ENCODE data around the gene NEDD4L.

Gene NEDD4L

DNA sequence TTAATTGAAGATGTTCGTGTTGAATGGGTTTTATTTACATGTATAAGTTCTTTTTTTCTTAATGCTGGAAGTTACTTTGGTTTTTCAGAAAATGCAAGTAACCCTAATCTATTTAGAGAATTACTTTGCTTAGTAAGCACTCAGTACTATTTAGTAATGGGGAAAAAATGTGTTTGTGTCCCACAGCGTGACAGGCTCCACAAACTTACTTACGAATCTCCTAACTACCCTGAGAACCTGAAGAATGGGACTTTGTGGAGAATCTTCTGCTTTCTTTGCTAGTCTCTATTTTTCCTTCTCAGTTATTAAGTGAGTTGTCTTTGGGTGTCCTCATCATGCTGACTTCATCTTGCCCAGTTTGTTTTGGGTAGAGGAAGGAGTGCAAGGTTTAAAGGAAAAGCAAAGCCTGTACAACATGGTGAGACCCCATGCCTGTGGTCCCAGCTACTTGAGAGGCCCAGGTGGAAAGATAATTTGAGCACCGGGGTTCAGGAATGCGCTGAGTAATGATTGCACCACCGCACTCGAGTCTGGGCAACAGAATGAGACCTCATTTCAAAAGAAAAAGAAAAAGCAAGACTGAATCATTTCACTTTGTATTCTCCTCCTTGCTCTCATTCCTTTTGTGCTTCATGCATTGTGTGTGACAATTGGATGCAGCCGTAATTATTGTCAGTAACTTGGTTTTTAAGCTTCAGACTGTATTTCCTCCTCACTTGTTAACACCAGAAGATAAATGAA is 10.2 kb downstream of the NEDD4L start:
- DNase-seq, result no peak

DNA sequence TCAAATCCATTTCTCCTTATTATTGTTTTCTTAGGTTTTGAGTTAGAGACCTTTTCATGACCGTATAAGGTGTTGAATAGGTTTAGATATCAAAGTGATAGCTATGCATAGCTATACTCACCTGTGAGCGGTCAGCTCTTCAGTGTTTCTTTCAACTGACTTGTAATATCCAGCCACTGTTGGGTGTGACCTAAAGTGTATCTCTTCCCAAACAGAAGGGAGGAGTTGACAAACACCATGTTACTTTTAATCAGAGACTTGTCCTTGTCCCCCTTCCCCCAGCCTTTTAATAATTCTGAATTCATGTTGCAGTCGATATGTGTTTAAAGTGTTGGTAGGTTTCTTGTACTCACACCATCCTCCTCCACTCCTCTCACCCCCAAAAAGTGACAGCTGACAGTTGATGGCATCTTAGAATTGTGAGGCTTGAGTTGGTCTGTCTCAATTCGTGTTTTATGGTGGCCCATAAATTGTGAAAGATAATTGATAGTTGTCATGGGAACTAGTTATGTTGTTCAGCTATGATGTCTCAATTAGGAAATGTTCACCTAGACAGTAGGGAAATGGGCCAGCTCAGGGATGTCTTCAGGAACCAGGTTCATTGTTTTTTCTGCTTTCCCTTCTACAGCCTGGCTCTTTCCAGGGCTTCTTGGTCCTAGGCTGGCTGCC is 12.0 kb downstream of the NEDD4L start:
- no peak for DNase-seq

DNA sequence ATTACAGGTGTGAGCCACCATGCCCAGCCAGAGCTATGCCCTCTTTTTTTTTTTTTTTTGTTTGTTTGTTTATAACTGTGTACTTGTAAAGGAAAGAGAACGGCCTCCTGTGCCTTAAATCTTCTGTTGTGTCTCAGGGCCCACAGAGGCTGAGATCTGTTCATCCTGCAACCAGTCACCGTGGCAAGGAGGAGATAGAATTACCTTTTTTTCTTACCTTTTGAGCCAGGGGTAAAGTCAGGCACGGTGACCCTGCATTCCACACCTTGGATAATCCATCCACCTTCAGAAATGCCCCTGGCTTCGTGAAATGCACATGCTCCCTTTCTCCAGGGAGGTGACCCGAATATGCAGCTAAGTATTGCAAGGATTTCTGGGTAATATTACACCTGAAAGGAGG is 12.8 kb downstream of the NEDD4L start:
- DNase-seq, result no peak

DNA sequence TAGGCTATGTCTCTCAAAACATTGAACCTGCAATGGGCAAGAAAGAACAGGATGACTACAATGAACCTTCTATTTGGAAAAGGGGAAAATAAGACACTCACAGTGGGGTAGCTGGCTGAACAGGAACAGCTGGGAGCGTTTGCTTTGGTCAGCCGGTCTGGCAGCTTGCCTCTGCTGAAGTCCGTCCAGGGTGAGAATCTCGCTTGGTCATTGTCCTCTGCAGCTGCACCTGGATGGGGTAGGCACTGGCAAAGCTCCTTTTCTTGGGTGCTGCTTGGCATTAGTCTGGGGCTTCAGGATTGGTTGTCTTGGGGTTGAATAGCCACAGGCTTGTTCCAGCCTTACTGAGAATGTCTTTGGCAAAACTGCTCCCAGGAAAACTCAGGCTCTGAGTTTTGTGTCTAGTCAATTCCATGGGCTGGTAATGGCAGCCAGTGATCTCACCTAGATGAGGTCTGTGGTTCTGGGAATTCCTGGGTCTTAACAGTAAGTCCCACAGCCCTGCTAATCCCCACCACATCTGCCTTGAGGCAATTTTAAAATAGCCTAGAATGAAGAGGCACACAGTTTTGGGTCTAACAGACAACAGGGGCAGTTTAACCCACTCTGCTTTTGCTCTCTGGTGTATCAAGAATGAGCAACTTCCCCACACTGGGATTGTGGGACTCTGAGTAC is 13.4 kb downstream of the NEDD4L start:
- DNase-seq, result no peak

DNA sequence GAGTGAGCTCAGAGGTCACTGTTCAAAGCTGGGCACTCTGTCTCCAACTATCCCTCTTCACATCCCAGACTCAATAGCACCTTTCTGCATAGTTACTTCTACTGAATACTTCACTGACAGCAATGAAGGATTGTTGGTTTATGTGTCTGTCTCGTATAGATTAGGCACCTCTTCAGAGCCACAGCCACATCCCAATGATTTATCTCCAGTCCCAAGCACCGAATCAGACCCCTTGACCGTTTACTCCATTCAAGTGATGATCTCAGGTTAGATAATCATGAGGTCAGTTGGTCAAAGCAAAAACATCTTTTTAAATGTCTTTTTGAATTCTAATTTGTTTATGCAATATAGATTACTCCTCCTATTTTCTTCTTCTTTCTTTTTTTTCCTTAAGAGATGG is 14.7 kb downstream of the NEDD4L start:
- DNase-seq, result no peak

DNA sequence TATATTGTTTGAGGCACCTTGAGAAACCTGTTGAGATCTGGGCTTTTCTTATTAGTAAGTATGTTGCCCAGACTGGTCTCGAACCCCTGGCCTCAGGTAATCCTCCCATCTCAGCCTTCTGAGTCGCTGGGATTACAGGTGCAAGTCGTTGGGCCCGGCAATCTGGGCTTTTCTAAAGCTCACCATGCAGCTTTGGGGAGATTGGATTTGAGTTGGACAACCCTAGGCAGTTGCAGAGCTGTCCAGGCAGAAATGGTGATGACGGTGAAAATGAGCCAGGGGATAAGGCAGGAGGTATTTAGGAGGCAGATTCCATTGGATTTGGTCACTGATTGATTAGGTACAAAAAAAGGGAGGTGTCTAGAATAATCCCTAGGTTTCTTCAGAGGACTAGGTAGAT is 16.2 kb downstream of the NEDD4L start:
- no peak for DNase-seq

DNA sequence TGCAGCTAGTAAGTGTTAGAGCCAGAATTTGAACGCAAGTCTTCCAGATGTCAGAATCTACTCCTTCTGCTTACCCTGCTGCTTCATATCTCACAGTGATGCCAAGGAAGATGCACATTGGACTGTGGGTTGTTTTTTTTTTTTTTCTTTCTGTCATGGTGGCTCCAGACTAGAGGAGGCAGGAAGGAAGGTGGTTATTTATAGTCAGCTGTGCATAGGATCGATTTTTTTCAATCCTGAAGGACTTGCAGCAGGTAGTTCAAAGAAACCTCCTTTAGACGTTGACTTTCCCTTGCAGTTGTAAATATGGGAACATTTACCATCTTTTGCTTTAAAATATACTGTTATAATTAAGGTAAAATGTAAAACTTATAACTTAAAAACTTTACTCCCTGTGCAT is 17.3 kb downstream of the NEDD4L start:
- DNase-seq, result no peak

DNA sequence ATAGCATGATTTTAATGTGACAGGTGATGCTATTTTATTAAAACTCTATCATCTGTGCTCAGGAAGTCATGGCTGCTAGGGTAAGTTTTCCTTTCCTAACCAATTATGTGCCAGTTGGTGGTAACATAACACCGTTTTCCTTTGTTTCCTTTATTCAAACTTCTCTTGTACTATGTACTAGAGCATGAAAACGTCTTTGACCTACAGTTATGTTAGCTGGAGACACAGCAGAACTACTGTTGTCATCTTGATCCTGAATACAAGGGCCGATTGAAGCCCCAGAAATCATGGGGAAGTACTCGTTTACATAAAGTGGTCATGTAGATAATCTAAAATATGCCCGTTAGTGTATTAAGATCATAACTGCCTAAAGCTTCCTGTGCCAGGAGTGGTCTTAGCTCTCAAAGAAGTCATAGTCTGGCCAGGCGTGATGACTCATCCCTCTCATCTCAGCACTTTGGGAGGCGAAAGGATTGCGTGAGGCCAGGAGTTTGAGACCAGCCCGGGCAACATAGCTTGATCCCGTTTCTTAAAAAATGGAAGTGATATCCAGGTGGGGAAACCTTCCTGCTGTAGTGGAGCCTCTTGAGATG is 20.5 kb downstream of the NEDD4L start:
- DNase-seq, result no peak

DNA sequence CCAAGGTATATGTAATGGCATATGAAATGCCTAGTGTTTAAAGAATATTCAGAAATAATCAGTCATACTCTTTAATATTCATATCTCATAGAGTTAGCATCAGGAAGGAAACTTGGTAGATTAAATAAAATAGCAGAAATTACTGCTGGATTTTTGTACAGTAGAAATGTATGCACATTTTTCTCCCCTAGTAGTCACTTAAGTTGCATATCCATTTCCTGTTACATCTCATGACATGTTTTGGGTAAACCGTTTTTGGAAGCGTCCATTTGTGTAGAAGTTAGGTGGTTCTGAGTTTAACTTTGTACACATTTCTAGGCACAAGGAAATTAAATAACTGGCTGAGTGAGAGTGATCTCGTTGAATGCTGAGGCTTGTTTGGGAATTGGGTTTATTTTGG is 21.9 kb downstream of the NEDD4L start:
- no peak for DNase-seq

DNA sequence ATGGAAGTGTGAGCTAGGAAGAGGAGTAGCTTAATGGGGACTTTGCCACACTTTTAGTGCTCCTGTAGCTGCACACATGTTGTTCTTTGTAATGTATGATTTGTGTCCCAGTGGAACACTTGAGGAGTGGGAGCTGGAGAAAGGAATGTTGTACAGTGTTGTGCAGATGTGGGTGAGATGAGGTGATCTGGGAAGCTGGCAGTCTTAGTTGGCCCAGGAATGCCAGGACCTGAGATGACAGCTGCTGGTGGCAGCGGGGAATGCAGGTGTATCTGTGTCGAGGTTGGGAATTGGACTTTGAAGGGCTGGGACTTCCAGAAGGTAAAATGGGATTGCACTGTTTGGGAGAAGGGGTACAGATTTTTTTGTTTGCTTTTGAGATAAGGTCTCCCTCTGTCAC is 23.6 kb downstream of the NEDD4L start:
- no peak for DNase-seq

DNA sequence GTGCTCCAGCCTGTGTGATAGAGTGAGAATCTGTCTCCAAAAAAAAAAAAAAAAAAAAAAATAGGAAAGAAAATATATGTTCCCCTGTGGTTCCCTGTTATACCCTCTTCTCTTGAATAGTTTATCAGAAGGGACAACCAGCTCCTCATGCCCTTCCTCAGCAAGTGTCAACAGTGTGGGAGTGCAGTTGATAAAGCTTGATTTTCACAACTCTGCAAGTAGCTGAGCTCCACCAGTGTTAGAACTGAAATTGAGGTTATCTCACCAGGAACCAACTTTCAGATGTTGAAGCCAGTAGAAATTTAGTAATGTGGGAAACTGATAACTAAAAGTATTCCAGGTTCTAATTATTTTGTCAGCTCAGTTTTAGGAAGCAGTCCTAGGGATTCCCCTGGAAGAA is 25.1 kb downstream of the NEDD4L start:
- no peak for DNase-seq

DNA sequence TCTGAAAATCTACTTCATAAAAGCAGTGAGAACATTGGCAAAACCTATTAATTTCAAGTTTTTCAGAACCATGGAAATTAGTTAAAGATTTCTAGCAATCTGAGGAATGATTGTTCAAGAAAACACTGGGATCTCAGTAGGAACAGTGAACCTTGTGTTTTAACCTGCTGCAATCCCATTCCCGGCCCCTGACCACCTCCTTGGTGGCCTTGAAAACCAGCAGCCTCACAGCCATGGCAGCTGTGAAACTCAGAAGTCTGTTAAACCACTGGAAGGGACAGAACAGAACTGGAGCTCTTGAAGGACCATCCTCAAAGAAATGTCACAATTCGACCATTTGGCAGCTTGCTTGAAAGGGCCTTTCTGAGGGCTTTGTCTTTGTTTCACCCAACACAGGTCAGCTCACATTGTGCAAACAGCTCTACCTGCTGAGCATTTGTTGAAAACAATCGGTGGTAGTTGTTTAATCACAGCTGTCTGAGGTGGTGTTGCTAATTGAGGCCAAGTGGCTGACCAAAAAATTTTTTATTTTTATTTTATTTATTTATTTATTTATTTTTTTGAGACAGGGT is 25.8 kb downstream of the NEDD4L start:
- no peak for DNase-seq

DNA sequence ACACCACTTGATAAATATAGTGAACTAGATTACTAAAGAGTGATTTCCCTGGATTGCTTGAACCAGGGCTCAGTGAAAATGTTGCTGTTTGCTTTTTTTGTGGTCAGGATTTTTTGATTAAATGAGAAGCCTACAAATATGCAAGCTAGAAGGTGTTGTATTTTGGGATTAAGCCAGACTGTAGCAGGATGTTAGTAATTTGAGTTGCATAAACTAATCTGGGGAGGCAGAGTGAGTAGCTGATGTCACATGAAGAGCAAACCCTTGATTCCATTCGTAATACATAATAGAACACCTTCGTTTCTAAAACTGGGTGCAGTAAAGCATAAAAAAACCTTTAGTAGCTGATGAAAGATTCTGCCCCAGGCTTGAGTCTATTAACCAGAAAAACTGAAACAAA is 32.0 kb downstream of the NEDD4L start:
- no peak for DNase-seq

DNA sequence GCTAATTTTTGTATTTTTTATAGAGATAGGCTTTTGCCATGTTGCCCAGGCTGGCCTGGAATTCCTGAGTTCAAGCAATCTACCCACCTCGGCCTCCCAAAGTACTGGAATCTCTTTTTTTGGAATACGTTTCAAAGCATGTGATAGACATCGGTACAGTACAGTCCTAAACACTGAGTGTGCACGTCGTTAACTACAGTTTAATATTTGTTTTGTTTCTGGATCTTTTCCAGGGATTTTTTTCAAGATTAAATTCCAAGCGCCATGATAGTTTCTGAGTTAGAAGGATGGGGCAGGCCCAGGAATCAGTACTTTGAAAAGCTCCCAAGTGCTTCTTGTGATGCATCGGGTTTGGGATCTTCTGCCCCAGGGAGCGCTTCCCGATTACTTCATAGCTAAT is 33.3 kb downstream of the NEDD4L start:
- DNase-seq, result no peak

DNA sequence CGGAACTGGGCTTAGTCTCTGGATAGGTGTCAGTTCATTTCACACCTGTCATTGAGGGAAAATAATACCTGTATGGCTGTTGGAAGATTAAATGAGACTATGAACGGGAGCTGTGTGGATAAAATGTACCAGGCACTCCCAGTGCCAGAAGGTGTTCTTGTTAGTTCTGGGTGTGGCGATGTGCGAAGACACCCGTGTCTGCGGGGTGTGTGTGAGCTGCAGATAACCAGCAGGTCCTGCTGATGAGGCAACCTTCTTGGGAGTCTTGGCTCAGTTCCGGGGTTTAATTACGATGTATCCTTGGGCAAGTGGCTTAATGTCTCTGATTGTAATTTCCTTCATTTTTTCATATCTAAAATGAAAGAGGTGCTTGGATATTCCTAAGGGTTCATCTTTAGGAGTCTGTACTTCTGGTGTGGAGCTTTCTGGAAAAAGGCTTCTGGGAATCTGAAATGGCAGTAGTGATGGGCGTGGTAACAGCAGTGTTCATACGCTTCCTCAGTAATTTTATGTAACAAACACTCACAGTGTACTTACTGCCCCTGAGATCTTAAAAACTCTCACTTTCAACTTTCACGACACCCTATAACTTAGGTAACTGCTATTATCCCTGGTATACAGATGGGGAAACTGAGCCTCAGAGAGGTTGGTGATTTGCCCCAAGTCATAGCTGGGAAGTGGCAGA is 35.0 kb downstream of the NEDD4L start:
- no peak for DNase-seq

DNA sequence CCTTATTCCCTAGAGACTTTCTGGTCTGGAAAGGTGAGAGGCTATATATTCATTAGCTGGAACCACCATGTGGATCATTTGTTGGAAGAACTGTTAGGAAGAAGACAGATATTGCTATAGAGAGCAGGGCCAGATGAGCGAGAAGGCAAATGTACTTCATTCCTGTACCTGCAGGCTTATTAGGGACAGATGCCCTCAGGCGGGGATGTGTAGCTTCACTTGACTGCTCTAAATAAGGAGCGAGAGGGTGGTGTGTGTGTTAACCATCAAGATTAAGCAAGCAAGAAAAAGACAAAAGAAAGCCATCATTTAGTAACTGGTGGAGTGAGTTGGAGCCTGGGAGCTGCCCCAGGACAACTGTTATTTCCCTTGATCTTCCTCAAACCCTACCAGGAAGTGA is 36.4 kb downstream of the NEDD4L start:
- DNase-seq, result no peak

DNA sequence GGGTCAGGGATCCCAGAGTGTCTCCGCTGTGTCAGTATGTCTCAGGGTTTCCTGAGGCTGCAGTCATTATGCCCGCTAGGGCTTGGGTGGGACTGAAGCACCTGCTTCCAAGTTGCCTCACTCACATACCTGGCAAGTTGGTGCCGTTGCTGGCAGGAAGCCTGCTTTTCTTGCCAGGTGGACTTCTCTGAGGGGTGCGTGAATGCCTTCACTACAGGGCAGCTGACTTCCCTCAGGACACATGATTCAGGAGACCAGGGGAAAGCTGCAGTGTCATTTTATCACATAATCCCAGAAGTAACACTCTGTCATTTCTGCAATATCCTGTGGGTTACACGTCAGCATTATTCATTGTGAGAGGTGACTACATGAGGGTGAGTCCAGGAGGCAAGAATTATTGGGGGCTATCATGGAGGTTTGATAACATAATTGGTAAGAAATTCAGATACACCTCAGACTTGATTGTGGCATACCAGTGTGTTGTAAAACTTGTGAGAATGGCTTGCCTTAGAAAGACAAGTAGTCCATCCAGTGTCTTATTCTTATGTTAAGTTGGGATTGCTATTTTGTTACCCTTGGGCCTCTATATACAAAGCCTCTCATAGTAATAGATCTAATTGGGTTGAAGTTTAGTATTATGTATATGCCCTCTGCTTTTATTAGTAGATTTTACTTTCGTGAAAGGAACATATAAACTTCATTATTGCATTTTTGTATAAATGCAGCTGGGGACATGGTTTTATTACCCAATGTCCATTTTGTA is 44.1 kb downstream of the NEDD4L start:
- DNase-seq, result no peak

DNA sequence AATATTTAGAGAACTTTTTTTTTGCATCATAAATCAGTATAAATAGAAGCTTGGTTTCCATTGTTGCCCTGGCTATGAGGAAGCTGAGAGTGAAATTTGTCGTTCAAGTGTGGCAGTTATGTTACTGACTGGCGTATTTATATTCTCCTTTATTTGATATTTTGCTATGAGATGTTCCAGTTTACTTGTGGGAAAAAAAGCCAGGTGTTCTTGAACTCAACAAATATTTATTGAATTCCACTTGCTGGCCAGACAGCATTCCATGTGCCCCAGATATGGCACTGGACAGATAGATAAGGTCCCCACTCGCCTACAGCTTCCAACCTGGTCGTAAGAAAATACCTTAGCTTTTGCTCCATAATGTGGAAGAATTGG is 44.7 kb downstream of the NEDD4L start:
- no peak for DNase-seq

DNA sequence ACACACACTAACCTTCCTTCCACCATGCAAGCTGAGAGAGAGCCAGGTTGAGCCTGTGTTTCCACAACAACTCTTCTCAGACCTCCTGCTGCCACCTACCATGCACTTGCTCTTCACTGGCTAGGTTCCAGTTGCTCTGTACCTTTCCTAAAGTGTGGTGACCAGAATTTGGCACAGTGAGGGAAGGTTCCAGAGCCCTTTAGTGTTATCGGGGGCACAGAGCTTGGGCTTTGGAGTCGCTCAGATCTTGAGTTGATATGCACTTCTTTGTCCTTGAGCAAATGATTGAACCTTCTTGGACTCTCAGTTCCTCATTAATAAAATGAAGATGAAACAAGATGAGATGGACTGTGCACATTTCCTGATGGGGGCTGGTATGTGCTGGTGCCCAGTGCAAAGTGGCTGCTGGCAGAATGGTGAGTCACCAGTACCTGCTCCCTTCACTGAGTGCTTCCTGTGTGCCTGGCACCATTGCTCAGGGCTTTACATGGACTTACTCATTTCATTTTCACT is 47.1 kb downstream of the NEDD4L start:
- DNase-seq, result peak in 1 of 2 donors; percentile 46

DNA sequence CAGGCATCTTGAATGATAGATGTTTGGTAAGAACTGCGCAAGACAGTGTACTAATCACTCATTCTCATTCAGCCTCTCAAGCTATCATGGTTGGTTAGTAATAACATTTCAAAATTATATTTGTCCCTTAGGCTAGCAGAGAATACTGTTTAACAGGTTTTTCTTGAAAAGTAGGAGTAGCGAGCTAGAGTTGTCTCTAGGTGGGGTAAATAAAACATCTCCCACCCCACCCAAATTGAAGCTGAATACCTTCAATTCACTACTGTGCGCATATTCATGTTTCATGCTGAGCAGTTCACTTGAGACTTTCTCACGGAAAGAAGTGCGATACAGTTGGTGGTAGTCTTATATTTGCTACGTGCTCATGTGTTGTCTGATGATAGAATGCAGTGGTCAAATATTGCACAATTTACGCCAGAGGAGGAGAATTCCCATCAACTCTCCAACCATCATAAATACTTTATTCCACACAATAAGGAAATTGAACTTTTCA is 49.3 kb downstream of the NEDD4L start:
- DNase-seq, result no peak

DNA sequence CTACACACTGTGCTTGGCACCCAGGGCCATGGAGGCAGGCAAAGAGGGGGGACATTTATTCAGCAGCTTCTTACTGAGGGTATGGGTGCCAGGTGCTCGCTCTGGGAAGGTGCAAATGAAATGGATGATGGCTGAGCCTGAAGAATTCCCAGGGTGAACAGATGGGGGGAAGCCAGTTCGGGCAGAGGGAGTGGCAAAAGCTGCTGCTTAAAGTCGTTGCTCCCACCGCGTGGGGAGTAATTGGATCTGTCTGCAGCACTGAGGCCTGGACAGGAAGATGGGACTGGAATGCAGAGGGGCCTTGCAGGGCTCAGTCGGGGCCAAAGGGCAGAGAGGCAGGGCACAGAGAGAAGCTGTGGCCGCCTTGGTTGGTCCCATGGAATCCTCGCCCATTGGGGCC is 51.2 kb downstream of the NEDD4L start:
- DNase-seq, result no peak

DNA sequence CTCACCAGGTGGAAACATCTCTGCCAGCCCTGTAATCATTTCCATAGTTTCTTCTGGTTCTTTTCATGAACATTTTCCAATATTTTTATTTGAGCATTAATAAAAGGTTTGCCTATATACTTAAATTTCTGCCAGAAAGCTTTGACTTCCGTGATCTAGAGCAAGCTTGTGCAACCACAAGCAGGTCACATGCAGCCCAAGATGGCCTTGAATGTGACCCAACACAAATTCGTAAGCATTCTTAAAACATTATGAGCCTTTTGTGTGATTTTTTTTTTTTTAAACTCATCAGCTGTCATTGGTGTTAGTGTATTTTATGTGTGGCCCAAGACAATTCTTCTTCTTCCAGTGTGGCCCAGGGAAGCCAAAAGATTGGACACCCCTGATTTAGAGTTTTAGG is 51.6 kb downstream of the NEDD4L start:
- DNase-seq, result no peak
